GM18858 (cell line): ENCODE data around the gene BEGAIN.

ENCODE experiments used
- ATAC-seq: cut with Tn5 transposase; IDR thresholded peaks from one replicate; pipeline ENCODE4 v1.9.1; 2021; ENCODE audit not compliant: unreplicated experiment

BEGAIN gene

GRCh38 chr14:100537446-100538350 is 49.5 kb downstream of the BEGAIN start:
- ATAC-seq, result no peak

GRCh38 chr14:100536721-100537445 is 50.3 kb downstream of the BEGAIN start:
- no peak for ATAC-seq

GRCh38 chr14:100536121-100536510 is 51.1 kb downstream of the BEGAIN start:
- ATAC-seq, result no peak

- no peak for ATAC-seq
Observed at GRCh38 chr14:100535287-100536120, 51.7 kb downstream of the BEGAIN start.

GRCh38 chr14:100534528-100535286 is 52.5 kb downstream of the BEGAIN start:
- no peak for ATAC-seq

GRCh38 chr14:100533656-100534485 is 53.3 kb downstream of the BEGAIN start:
- ATAC-seq, result no peak

- no peak for ATAC-seq
Observed at GRCh38 chr14:100532906-100533655, 54.1 kb downstream of the BEGAIN start.

GRCh38 chr14:100532154-100532861 is 54.9 kb downstream of the BEGAIN start:
- ATAC-seq, result no peak

- ATAC-seq, result no peak
Observed at GRCh38 chr14:100531152-100532121, 55.8 kb downstream of the BEGAIN start.

- no peak for ATAC-seq
Observed at GRCh38 chr14:100530270-100531072, 56.7 kb downstream of the BEGAIN start.

GRCh38 chr14:100529561-100530031 is 57.6 kb downstream of the BEGAIN start:
- no peak for ATAC-seq

GRCh38 chr14:100528962-100529560 is 58.2 kb downstream of the BEGAIN start:
- ATAC-seq, result no peak

- ATAC-seq, result no peak
Observed at GRCh38 chr14:100526632-100527031, 60.6 kb downstream of the BEGAIN start.

GRCh38 chr14:100526057-100526456 is 61.2 kb downstream of the BEGAIN start:
- ATAC-seq, result no peak

- no peak for ATAC-seq
Observed at GRCh38 chr14:100525615-100526014, 61.6 kb downstream of the BEGAIN start.

- ATAC-seq, result no peak
Observed at GRCh38 chr14:100524933-100525243, 62.3 kb downstream of the BEGAIN start.
